NCI-H2196 (cell line): Measurements from ENCODE around the gene ADIPOR1.
A peak's percentile ranks its signal among the peaks of the same experiment; 100 is the strongest.
"Not testable (repeated sequence)": the region's sequence is repeated elsewhere in the genome, so short reads cannot be mapped to it uniquely, and the experiment has no call there.

ENCODE experiments used
- DNase-seq: peaks from one replicate; lab custom pipeline; 2025; ENCODE audit not compliant: unreplicated experiment; lab: John Stamatoyannopoulos, UW

ADIPOR1 gene

DNA sequence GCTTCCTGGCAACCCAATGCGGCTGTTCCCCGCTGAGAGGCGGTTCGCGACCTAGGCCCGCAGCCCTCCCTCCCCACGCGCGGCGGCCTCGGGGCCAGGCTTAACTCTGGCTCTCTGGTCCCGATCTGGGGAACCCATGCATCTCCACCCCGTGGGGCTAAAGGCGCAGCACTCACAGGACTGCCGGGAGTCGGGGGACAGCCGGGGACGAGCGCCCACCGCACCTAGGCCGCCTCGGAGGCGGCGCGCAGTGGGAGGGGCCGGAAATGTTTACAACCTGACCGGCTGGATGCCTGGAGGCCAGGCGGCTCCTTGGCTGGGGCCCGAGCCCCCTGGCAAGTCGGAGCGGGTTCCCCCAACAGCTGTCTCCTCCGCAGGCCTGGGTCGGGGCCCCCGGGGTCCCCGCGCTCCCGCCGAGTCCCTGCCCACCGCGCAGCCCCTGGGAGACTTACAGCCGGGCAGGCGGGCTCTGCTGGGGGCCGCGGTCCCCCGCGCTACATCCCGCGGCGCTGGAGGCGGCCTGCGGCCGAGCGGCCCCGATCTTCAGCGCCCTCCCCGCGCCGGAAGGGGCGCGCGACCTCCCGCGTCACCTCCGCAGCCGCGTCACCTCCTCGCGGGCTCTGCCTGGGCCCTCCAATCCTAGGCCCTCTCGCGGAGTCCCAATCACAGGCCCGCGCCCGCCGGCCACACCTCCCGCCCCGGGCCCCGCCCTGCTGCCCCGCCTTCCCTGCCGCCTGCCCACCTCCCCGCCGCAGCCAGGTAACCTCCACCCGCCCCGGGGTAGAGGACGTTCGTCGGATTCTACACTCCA is at the start of gene ADIPOR1:
Gene ADIPOR1, minus strand, starts transcription at position 580 of the 811 bp plus-strand sequence. CDS start 7,242 bp downstream, outside the sequence.
- peak; percentile 91 for DNase-seq

DNA sequence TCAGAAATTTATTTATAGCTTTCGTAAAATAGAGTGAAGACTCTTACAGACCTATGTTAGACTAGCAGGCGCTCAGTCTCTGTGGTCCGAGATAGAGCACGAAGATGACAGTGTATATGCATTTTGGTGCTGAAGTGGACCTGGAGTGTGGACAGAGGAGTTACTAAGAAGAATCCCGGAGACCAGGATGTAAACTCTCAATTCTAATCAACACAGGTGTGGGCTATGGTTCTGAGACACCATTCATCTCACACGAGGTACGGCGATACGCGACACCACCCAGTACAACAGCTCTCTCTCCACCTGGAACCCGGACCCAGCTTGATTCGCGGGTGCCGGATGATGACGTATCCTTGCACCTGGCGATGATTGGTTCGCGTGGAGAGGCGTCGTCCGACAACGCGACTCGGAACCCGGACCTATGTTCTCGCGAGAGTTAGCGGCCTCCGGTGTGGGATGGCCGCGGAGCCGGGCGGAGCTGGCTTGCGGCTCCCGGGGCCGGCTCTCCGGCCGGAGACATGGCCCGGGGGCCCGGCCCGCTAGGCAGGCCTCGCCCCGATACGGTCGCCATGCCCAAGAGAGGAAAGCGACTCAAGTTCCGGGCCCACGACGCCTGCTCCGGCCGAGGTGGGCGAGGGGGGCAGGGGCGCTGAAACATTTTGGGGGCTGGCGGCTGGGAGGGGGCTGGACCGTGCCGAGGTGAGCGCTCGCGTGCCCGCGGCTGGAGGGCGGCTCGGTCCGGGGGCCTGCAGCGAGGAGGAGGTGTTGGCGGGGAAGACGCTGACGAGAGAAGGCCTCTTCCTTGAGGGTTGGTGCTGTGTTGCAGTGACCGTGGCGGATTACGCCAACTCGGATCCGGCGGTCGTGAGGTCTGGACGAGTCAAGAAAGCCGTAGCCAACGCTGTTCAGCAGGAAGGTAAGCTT is 49.1 kb upstream of the ADIPOR1 start, which contains the start of gene TMEM183A:
Gene TMEM183A, plus strand, starts transcription at position 427 of the 924 bp plus-strand sequence. Its CDS starts 92 bp downstream, at position 519.
- peak; percentile 98 for DNase-seq

GRCh38 chr1:203005395-203006142 is 47.5 kb upstream of the ADIPOR1 start:
- DNase-seq = not testable (repeated sequence)

DNA sequence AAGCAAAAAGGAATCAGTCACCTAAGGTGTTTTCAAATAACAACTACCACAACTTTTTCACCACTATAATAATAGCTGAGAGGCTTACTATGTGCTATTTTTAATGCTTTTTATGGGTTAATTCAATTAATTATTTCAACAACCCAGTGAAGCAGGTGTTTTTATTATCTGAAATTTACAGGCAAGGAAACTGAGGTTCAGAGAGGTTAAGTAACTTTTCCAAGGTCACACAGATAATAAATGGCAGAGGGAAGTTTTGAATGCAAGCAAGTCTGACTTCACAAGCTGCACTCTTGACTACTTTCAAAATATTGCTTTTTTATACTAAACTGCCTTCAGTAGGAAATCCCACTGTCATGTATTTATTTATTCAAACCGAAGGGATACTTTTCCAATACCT is 44.8 kb upstream of the ADIPOR1 start:
- no peak for DNase-seq

GRCh38 chr1:203001986-203002385 is 43.9 kb upstream of the ADIPOR1 start:
- DNase-seq = no peak

- no peak for DNase-seq
Observed at GRCh38 chr1:203000217-203000944, 42.3 kb upstream of the ADIPOR1 start.

GRCh38 chr1:202998836-202999750 is 41.0 kb upstream of the ADIPOR1 start:
- peak; percentile 67 for DNase-seq

DNA sequence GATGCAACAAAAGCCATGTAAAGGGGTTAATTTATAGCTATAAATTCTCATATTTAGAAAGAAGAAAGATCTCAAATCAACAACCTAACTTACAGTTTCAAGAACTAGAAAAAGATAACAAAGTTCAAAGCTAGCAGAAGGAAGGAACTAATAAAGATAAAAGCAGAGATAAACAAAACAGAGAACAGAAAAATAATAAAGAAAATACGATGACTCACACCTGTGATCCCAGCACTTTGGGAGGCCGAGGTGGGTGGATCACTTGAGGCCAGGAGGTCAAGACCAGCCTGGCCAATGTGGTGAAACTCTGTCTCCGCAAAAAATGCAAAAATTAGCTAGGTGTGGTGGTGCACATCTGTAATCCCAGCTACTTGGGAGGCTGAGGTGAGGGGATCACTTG is 36.6 kb upstream of the ADIPOR1 start:
- no peak for DNase-seq

- no peak for DNase-seq
Observed at GRCh38 chr1:202991112-202991511, 33.0 kb upstream of the ADIPOR1 start.

DNA sequence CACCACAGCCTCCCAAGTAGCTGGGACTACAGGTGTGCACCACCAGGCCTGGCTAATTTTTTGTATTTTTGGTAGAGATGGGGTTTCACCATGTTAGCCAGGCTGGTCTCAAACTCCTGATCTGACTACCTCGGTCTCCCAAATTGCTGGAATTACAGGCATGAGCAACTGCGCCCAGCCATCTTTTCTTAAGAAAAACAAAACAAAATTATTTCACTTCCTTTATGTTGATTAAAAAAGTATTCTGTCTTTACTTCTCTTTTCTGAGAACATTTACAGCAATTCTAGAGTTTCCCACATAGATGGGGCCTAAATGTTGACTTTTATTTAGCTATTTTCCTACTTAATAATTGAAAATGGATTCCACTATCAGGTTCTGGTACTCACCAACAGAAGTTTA is 31.8 kb upstream of the ADIPOR1 start:
- no peak for DNase-seq

GRCh38 chr1:202987922-202988583 is 29.9 kb upstream of the ADIPOR1 start:
- no peak for DNase-seq

DNA sequence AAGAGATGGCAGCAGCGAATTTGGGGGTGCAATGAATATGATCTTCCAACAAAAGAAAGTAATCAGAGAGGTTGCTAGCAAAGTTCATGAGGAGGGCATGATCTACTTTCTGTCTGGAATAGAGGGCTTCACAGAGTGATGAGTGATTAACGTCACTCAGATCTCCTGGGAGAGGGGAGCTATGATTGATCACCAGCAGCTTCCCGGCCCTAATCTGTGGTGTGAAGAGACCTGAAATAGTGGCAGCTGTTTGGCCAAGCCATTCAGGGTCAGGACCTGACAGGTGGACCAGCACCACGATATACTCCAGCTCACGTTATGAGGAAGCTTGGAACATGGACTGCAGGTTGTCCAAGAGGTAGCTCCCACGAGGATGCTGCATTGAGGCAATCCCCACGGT is 29.1 kb upstream of the ADIPOR1 start:
- DNase-seq = no peak

DNA sequence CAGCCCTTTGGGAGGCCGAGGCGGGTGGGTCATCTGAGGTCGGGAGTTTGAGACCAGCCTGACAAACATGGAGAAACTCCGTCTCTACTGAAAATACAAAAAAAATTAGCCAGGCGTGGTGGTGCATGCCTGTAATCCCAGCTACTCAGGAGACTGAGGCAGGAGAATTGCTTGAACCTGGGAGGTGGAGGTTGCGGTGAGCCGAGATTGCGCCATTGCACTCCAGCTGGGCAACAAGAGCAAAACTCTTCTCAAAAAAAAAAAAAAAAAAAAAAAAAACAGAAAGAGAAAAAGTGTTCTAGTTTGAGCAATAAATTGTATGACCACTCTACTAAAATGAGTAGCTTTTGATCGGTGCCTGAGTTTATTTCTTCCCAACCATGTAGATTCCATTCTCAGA is 28.0 kb upstream of the ADIPOR1 start:
- DNase-seq = not testable (repeated sequence)

- no peak for DNase-seq
Observed at GRCh38 chr1:202982715-202983430, 24.8 kb upstream of the ADIPOR1 start.

DNA sequence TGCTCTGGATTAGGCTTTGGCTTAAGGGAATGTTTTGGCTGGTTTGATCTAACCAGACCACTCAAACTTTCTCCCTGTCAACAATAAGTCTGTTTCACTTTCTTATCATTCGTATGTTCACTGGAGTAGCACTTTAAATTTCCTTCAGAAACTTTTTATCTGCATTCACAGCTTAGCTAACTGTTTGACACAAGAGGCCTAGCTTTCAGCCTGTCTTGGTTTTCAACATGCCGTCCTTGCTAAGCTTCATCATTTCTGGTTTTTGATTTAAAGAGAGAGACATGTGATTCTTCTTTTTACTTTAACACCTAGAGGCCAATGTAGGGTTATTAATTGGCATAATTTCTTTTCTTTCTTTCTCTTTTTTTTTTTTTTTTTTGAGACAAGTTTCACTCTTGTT is 23.8 kb upstream of the ADIPOR1 start:
- DNase-seq = no peak

GRCh38 chr1:202979459-202979858 is 21.3 kb upstream of the ADIPOR1 start:
- DNase-seq = no peak

GRCh38 chr1:202976633-202977032 is 18.5 kb upstream of the ADIPOR1 start:
- DNase-seq = no peak

DNA sequence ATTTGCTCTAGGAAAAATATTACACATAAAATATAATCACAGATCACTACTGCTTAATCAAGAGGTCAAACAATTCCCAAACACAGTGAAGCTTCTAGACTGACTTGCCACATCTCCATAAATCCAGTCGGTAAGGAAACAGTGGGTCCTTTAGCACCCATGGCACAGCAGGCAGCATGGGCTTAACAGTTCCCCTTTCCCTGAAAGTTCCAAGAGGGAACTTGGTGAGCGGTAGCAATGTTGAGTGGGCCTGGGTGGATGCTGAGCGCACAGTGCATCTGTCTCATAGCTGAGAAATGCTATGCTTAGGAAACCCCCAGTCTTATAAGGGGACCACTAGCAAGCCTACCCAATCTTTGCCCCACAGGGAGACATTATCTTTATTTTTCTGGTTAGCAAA is 16.7 kb upstream of the ADIPOR1 start:
- no peak for DNase-seq
